Cardiac muscle cell (in vitro differentiated cells and primary cell): Measurements from ENCODE around the gene CRYBG2. TPM values are rescaled to one million over a fixed set of nuclear protein-coding genes. Genes with fewer than 3 reads are reported as not detected.
"Not testable (repeated sequence)": the region's sequence is repeated elsewhere in the genome, so short reads cannot be mapped to it uniquely, and the experiment has no call there.

ENCODE experiments used
- DNase-seq, 2 donors: peaks; one replicate each; pipeline versions ENCODE4 v3.0.0 to v3.0.0-alpha.2; 2010 to 2017; ENCODE audit warnings: low read depth in 1 of 2, low spot score in 1 of 2
- H3K27ac ChIP-seq: fragments of 200-600 bp; sonication (generic); 2 replicates; pipeline ENCODE4 v1.5.1; 2016
- H3K27me3 ChIP-seq: fragments of 200-600 bp; sonication (generic); 2 replicates; pipeline ENCODE4 v1.6.0; 2016; ENCODE audit warnings: control low read depth
- H3K36me3 ChIP-seq: fragments of 200-600 bp; sonication (generic); 2 replicates; pipeline ENCODE4 v1.5.1; 2016; ENCODE audit warnings: control low read depth
- H3K4me1 ChIP-seq: fragments of 200-600 bp; sonication (generic); 2 replicates; pipeline ENCODE4 v1.8.1; 2017; ENCODE audit warnings: low read depth, mild to moderate bottlenecking, mixed run types
- H3K4me3 ChIP-seq: fragments of 200-600 bp; sonication (generic); 2 replicates; pipeline ENCODE4 v1.5.1; 2016; ENCODE audit warnings: mild to moderate bottlenecking
- H3K9me3 ChIP-seq: fragments of 200-600 bp; sonication (generic); 2 replicates; pipeline ENCODE4 v1.5.1; 2017; ENCODE audit warnings: low read depth, mild to moderate bottlenecking, control low read depth
- polyA plus RNA-seq: library from polyadenylated mRNA; unstranded; fragments of >200 nt; fragmentation: Nextera tagmentation; extraction: Ambion mirVana; gene quantifications from 2 replicates; pipeline ENCODE4 v1.2.1, GENCODE V29; 2016
- total RNA-seq: library from RNA; depleted of rRNA; stranded (reverse); fragments of >200 nt; gene quantifications from 2 replicates; pipeline ENCODE4 v1.2.3, GENCODE V29; 2016
- TF ChIP-seq, protein P1 (sequence below): IDR thresholded peaks from 2 replicates; pipeline ENCODE4 v1.5.1; 2012; ENCODE audit warnings: low read depth, mild to moderate bottlenecking, low read length

CRYBG2 gene
- total and polyA plus RNA-seq, 2 experiments from 2014 or later: 0.06 to 1.7 TPM

DNA sequence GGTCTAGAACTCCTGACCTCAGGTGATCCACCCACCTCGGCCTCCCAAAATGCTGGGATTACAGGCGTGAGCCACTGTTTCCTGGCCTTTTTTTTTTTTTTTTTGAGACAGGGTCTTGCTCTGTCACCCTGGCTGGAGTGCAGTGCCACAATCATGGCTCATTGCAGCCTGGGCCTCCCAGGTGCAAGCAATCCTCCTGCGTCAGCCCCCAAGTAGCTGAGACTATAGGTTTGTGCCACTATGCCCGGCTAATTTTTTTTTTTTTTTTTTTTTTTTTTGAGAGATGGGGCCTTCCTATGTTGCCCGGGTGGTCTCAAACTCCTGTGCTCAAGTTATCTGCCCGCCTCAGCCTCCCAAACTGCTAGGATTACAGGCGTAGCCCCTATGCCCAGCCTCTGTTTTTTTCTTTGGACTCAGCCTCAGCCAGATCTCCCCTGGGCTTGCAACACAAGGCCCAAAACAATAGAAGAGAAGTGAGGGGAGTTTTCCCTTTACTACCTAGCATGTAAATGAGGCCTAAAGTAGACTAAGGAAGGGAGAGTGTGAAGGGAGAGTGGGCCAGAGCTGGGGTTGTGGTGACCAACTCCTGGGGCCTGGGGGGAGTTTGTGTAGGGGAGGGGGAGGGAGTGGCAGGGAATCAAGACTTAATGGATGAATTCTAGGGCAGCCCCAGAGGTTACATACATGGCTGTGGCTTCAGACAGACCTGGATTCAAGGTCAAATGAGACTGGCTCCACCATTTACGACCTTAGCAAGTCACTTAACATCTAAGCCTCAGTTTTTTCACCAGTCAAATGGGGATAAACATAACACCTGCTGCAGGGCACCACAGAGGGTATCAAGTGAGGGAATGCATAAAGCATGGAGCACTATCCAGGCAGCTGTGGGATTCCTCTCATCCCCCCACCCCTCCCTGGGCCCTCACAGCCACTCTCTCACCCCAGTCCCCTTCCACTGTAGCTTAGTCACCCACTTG lies 37.8 kb downstream of the CRYBG2 start:
- H3K36me3 ChIP-seq: no peaks in the 10 kb centered on the region
- H3K9me3 ChIP-seq: no peaks in the 10 kb centered on the region
- H3K4me1 ChIP-seq: no peaks in the 10 kb centered on the region
- TF ChIP-seq, protein P1, sequence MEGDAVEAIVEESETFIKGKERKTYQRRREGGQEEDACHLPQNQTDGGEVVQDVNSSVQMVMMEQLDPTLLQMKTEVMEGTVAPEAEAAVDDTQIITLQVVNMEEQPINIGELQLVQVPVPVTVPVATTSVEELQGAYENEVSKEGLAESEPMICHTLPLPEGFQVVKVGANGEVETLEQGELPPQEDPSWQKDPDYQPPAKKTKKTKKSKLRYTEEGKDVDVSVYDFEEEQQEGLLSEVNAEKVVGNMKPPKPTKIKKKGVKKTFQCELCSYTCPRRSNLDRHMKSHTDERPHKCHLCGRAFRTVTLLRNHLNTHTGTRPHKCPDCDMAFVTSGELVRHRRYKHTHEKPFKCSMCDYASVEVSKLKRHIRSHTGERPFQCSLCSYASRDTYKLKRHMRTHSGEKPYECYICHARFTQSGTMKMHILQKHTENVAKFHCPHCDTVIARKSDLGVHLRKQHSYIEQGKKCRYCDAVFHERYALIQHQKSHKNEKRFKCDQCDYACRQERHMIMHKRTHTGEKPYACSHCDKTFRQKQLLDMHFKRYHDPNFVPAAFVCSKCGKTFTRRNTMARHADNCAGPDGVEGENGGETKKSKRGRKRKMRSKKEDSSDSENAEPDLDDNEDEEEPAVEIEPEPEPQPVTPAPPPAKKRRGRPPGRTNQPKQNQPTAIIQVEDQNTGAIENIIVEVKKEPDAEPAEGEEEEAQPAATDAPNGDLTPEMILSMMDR: no peak
- no peak overlapping the region for H3K27ac ChIP-seq
- no peak for DNase-seq
- H3K4me3 ChIP-seq: no peak overlapping the region
- H3K27me3 ChIP-seq: no peaks in the 10 kb centered on the region

- H3K36me3 ChIP-seq: no peaks in the 10 kb centered on the region
- TF ChIP-seq, protein P1: no peak
- no peaks in the 10 kb centered on the region for H3K9me3 ChIP-seq
- no peak for DNase-seq
- H3K27me3 ChIP-seq: no peaks in the 10 kb centered on the region
- no peak overlapping the region for H3K4me3 ChIP-seq
- no peaks in the 10 kb centered on the region for H3K4me1 ChIP-seq
- H3K27ac ChIP-seq: no peak overlapping the region
Observed at GRCh38 chr1:26314501-26314900, 39.4 kb downstream of the CRYBG2 start.

DNA sequence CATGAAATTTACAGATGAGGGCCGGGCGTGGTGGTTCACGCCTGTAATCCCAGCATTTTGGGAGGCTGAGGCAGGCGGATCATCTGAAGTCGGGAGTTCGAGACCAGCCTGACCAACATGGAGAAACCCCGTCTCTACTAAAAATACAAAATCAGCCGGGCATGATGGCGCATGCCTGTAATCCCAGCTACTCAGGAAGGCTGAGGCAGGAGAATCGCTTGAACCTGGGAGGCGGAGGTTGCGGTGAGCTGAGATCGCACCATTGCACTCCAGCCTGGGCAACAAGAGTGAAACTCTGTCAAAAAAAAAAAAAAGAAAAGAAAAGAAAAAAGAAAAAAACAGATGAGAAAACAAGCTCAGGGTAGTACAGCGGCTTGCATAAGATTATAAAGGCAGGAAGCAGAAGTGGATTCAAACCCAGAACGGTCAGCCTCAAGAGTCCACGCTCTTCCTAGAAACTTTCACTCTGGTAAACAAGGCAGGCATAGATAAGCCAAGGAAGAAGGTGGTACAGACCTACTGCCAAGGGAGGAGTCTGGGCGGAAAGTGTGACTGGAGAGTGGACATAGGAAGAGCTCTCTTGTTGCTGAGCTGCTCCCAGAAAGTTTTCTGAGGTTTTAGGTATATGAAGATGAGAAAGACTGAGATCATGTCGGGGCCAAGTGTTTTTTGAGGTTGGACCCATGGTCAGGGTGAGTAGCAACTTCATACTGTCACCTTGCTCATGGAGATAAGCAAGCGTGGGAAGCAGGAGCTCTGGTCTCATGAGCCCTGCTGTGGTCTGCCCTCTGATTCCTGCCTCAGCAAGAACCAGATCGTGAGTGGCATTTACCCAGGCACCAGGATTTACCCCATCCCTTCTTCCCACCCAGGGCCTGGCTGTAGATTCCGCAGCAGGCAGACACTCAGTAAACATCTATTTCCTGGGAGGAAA lies 45.7 kb downstream of the CRYBG2 start:
- H3K36me3 ChIP-seq, H3K9me3 ChIP-seq, H3K27ac ChIP-seq, H3K4me1 ChIP-seq, DNase-seq, H3K4me3 ChIP-seq, H3K27me3 ChIP-seq: not testable (repeated sequence)

DNA sequence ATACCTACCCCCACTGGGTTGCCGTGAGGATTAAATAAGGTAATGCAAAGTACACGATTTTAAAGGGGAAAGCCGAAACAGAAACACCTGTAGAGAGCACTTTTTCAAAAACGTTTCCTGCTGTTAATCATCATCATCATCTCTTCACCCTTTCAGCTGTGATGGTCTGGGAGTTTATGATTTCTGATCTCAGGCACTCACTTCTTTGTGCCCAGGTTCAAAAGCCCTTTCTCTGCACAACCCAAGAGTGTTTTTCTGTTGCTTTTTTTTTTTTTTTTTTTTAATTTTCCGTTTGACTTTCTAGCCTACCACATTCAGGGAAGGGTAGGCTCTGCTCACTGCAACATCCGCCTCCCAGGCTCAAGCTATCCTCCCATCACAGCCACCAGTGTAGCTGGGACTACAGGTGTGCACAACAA lies 46.6 kb downstream of the CRYBG2 start:
- no peak overlapping the region for H3K4me3 ChIP-seq
- TF ChIP-seq, protein P1: no peak

DNA sequence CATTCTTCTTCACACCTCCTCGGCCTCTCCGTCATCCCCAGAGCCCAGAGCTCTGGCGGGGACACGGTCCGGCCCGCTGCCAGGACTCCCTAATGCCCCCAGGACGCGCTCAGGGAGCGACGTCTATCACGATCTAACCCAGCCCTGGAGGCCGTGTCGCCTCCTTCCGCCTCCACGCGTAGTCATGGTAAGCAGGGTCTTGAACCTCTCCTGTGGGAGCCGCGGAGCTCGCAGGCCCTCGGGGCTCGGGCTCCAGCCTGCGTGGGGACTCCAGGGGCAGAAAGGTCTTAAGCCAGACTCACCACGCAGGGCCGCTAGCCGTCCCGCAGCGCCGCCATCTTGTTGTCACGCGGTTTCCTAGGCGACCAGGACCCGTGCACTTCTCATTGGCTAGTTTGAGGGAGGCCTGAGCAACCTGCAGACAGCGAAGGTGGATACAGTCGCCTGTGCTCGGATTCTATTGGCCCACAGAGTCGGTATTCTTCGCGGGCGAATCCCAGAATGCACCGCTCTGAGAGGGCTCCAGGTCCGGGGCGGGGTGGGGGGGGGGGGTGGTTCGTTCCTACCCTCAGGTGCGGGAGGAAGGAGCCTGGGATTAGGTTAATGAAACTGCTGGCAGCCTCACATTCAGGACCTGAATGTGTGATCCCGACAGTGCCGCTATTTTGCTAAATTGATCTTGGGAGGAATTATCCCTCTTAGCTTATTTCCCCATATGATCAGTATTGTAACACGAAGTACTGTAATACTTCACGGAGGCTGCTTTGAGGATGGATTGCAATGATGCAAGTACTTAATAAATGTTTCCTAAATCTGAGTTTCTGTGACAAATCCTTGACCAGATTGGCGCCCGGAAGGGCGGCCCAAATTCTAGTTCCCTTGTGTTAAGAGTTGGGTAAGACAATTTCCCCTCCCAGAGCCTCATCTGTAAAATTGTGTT lies 47.4 kb downstream of the CRYBG2 start, which contains the start of gene UBXN11:
Gene UBXN11, minus strand, starts transcription at position 347 of the 940 bp plus-strand sequence. CDS start 3,753 bp downstream, outside the sequence.
- no peaks in the 10 kb centered on the region for H3K36me3 ChIP-seq
- TF ChIP-seq, protein P1: no peak
- DNase-seq: peak; percentile 96 to 98
- H3K4me1 ChIP-seq: no peaks in the 10 kb centered on the region
- no peaks in the 10 kb centered on the region for H3K9me3 ChIP-seq
- H3K4me3 ChIP-seq: peak within 1 kb of the TSS; percentile 81
- H3K27ac ChIP-seq: peak within 1 kb of the TSS; percentile 3
- no peaks in the 10 kb centered on the region for H3K27me3 ChIP-seq

More for the DNA sequence above, 46.6 kb downstream of the CRYBG2 start:
- H3K36me3 ChIP-seq: no peaks in the 10 kb centered on the region
- DNase-seq: no peak
- H3K4me1 ChIP-seq: no peaks in the 10 kb centered on the region
- H3K27me3 ChIP-seq: no peaks in the 10 kb centered on the region
- no peaks in the 10 kb centered on the region for H3K9me3 ChIP-seq
- H3K27ac ChIP-seq: no peak overlapping the region
